HEK293 (cell line): ENCODE data around the gene GALNT8.

Experiments
- CTCF ChIA-PET: fragments of 350-600 bp; formaldehyde crosslinking; extraction: SDS; loops from one replicate; lab custom pipeline; 2021; ENCODE audit warnings: antibody characterized with exemption; lab: Yijun Ruan, JAX
- POLR2A ChIA-PET: fragments of 300-600 bp; formaldehyde crosslinking; extraction: SDS; loops from one replicate; lab custom pipeline; 2020; ENCODE audit warnings: antibody characterized with exemption, inconsistent platforms; lab: Yijun Ruan, JAX
- H3K27ac ChIP-seq: fragments of 200-500 bp; sonication (Bioruptor generic); 2 replicates; pipeline ENCODE4 v1.5.1; 2014; ENCODE audit warnings: low read depth, low read length, control low read depth, inconsistent platforms; ENCODE audit errors: extremely low read depth
- H3K36me3 ChIP-seq, 2 experiments: fragments of 200-500 bp in 1 of 2; sonication (Bioruptor generic) in 1 of 2; 1 replicate in 1 of 2; 2 replicates in 1 of 2; pipeline ENCODE4 v1.5.1; 2014 to 2017; ENCODE audit warnings: inconsistent platforms in 2 of 2, low read length in 2 of 2; ENCODE audit not compliant: control insufficient read depth in 2 of 2, insufficient read depth in 1 of 2
- H3K4me1 ChIP-seq: fragments of 200-500 bp; sonication (Bioruptor generic); 2 replicates; pipeline ENCODE4 v1.5.1; 2014; ENCODE audit warnings: mild to moderate bottlenecking, low read length, inconsistent platforms; ENCODE audit not compliant: control insufficient read depth, insufficient read depth
- H3K4me3 ChIP-seq: 2 replicates; pipeline ENCODE4 v1.5.1; 2011; ENCODE audit warnings: low read depth, mild to moderate bottlenecking, control low read depth, low read length, moderate library complexity
- H3K9me3 ChIP-seq: fragments of 200-500 bp; sonication (Bioruptor generic); 2 replicates; pipeline ENCODE4 v1.5.1; 2014; ENCODE audit warnings: low read depth, low read length, inconsistent platforms; ENCODE audit not compliant: control insufficient read depth, insufficient read depth
- EGR2 ChIP-seq: fragments of 450-650 bp; formaldehyde crosslinking; IDR thresholded peaks from 2 replicates; pipeline ENCODE4 v1.5.1; 2016; ENCODE audit warnings: low read depth, missing biosample characterization, missing genetic modification characterization
- OVOL3 ChIP-seq: fragments of 450-650 bp; formaldehyde crosslinking; IDR thresholded peaks from 2 replicates; pipeline ENCODE4 v1.5.1; 2016; ENCODE audit warnings: missing biosample characterization, missing genetic modification characterization
- ZBTB7A ChIP-seq: fragments of 450-650 bp; formaldehyde crosslinking; IDR thresholded peaks from 2 replicates; pipeline ENCODE4 v1.5.1; 2016; ENCODE audit warnings: low read depth, missing biosample characterization, missing genetic modification characterization
- ZFHX2 ChIP-seq: fragments of 450-650 bp; formaldehyde crosslinking; conservative IDR thresholded peaks from 2 replicates; pipeline ENCODE4 v1.5.1; 2016; ENCODE audit warnings: missing biosample characterization, missing genetic modification characterization
- ZNF266 ChIP-seq: fragments of 450-650 bp; formaldehyde crosslinking; IDR thresholded peaks from 2 replicates; pipeline ENCODE4 v1.5.1; 2016; ENCODE audit warnings: missing biosample characterization, missing genetic modification characterization, low read depth
- ZNF341 ChIP-seq: fragments of 450-650 bp; formaldehyde crosslinking; IDR thresholded peaks from 2 replicates; pipeline ENCODE4; 2016; ENCODE audit warnings: low read depth, missing biosample characterization, missing genetic modification characterization
- ZNF416 ChIP-seq: fragments of 450-650 bp; formaldehyde crosslinking; IDR thresholded peaks from 2 replicates; pipeline ENCODE4 v1.5.1; 2016; ENCODE audit warnings: missing biosample characterization, missing genetic modification characterization
- ZNF433 ChIP-seq: fragments of 450-650 bp; formaldehyde crosslinking; IDR thresholded peaks from 2 replicates; pipeline ENCODE4 v1.5.1; 2016; ENCODE audit warnings: missing biosample characterization, missing genetic modification characterization, low read depth
- ZNF501 ChIP-seq: fragments of 450-650 bp; formaldehyde crosslinking; IDR thresholded peaks from 2 replicates; pipeline ENCODE4 v1.5.1; 2016; ENCODE audit warnings: missing biosample characterization, missing genetic modification characterization
- ZNF549 ChIP-seq: fragments of 450-650 bp; IDR thresholded peaks from 2 replicates; pipeline ENCODE4 v1.5.1; 2018; ENCODE audit warnings: missing biosample characterization, missing genetic modification characterization, mild to moderate bottlenecking, inconsistent platforms, moderate library complexity
- ZNF785 ChIP-seq: fragments of 450-650 bp; formaldehyde crosslinking; IDR thresholded peaks from 2 replicates; pipeline ENCODE4 v1.5.1; 2016; ENCODE audit warnings: missing biosample characterization, missing genetic modification characterization
- ZNF792 ChIP-seq: fragments of 450-650 bp; formaldehyde crosslinking; IDR thresholded peaks from 2 replicates; pipeline ENCODE4 v1.5.1; 2016; ENCODE audit warnings: missing biosample characterization, missing genetic modification characterization
- ZSCAN23 ChIP-seq: fragments of 450-650 bp; formaldehyde crosslinking; IDR thresholded peaks from 2 replicates; pipeline ENCODE4 v1.5.1; 2016; ENCODE audit warnings: missing biosample characterization, missing genetic modification characterization
- TF ChIP-seq, protein P1 (sequence below): fragments of 450-650 bp; formaldehyde crosslinking; IDR thresholded peaks from 2 replicates; pipeline ENCODE4 v1.5.1; 2016; ENCODE audit warnings: missing biosample characterization, missing genetic modification characterization
- TF ChIP-seq, protein P2 (sequence below): fragments of 450-650 bp; formaldehyde crosslinking; IDR thresholded peaks from 2 replicates; pipeline ENCODE4 v1.5.1; 2016; ENCODE audit warnings: missing biosample characterization, missing genetic modification characterization
- TF ChIP-seq, protein P3 (sequence below): fragments of 450-650 bp; formaldehyde crosslinking; IDR thresholded peaks from 2 replicates; pipeline ENCODE4 v1.5.1; 2017; ENCODE audit warnings: missing biosample characterization, missing genetic modification characterization
- TF ChIP-seq, protein P4 (sequence below): fragments of 450-650 bp; formaldehyde crosslinking; IDR thresholded peaks from 2 replicates; pipeline ENCODE4 v1.5.1; 2017; ENCODE audit warnings: missing biosample characterization, missing genetic modification characterization
- TF ChIP-seq, protein P5 (sequence below): fragments of 450-650 bp; formaldehyde crosslinking; conservative IDR thresholded peaks from 2 replicates; pipeline ENCODE4 v1.5.1; 2016; ENCODE audit warnings: low read depth, missing biosample characterization, missing genetic modification characterization

Gene GALNT8

DNA sequence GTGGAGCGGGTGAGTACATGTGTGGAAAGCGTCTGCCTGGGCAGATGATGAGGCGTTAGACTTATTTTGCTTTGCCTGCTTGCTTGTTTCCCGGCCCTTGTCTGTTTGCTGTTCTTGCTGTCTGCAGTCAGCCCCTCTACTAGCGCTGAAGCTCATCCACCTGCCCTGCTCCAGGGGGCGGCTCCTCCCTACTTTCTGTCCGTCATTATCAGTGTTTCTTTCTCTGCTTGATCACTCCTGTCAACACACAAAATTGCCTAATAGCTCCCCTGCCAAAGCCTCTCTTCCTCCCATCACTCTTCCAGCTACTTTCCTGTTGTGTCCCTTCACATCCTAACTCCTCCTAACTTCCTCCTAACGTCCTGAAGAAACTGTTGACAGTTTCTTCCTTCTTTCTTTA, 34.9 kb upstream of the GALNT8 start:
- Histone ChIP-seq H3K9me3 (no peaks in the 10 kb centered on the region), H3K4me1 (no peaks in the 10 kb centered on the region), H3K4me3 (no peak overlapping the region), H3K36me3 (peaks cover 15 to 72% of the 10 kb centered on the region in 2 experiments), H3K27ac (no peak overlapping the region)
- ChIA-PET POLR2A (no interaction called here), CTCF (no interaction called here)
- TF ChIP-seq ZNF416 (tag by site-specific recombination) = no peak
- TF ChIP-seq, protein P1, sequence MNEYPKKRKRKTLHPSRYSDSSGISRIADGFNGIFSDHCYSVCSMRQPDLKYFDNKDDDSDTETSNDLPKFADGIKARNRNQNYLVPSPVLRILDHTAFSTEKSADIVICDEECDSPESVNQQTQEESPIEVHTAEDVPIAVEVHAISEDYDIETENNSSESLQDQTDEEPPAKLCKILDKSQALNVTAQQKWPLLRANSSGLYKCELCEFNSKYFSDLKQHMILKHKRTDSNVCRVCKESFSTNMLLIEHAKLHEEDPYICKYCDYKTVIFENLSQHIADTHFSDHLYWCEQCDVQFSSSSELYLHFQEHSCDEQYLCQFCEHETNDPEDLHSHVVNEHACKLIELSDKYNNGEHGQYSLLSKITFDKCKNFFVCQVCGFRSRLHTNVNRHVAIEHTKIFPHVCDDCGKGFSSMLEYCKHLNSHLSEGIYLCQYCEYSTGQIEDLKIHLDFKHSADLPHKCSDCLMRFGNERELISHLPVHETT = no peak
- TF ChIP-seq, all 188 proteins: peak for 0

DNA sequence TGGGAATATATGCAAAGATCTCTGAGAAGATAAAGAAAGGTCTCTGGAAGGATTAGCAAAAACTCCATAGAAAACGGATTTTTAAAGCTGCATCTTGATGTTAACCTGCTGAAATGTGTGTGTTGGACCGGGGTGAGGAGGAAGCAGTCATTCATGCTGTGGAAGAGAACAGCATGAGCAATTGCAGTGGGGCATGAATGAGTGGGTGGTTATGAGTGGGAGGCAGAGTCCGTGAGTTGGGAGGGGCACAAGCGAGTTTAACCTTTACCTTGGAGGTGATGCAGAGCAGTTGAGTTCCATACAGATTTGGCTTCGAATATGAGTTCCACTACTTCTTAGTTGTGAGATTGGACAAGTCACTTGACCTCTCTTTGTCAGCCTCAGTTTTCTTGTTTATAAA, 29.4 kb upstream of the GALNT8 start:
- no peaks in the 10 kb centered on the region for H3K9me3 ChIP-seq
- ChIA-PET POLR2A (no interaction called here), CTCF (no interaction called here)
- H3K4me3 ChIP-seq = no peak overlapping the region
- H3K4me1 ChIP-seq = no peaks in the 10 kb centered on the region
- H3K36me3 ChIP-seq = peaks cover 0 to 39% of the 10 kb centered on the region in 2 experiments; a peak in 1 of 3 replicates
- TF ChIP-seq EGR2 (tag by site-specific recombination) = peak; percentile 63
- peak; percentile 64 for TF ChIP-seq ZFHX2 (tag by site-specific recombination)
- no peak for TF ChIP-seq ZNF433 (tag by site-specific recombination)
- H3K27ac ChIP-seq = no peak overlapping the region

DNA sequence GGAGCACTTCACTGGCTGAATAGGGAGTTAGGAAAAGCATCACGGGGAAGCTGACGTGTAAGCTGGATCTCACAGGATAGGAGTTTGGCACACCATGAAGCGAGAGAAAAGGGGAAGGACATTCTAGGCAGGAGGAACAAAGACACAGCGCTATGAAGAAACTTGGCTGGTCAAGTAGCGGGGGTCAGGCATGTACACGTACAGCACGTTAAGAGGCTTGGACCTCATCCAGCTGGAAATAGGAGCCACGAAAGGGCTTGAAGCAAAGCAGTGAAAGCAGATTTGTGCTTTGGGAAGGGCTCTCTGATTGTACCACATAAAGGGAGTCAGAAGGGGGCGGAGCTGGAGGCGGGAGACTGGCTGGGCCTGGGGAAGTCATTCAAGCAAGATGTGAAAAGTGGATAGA, 19.6 kb upstream of the GALNT8 start:
- ChIA-PET POLR2A (no interaction called here), CTCF (interaction anchor here (0.6 to 0.7 kb wide), 2 partner anchors 18 to 280 kb away, joined by 3 read pairs; no protein-coding TSS in a partner anchor)
- H3K4me3 ChIP-seq = no peak overlapping the region
- H3K9me3 ChIP-seq = no peaks in the 10 kb centered on the region
- no peaks in the 10 kb centered on the region for H3K4me1 ChIP-seq
- no peaks in the 10 kb centered on the region for H3K36me3 ChIP-seq
- H3K27ac ChIP-seq = no peak overlapping the region
- TF ChIP-seq, protein P2, sequence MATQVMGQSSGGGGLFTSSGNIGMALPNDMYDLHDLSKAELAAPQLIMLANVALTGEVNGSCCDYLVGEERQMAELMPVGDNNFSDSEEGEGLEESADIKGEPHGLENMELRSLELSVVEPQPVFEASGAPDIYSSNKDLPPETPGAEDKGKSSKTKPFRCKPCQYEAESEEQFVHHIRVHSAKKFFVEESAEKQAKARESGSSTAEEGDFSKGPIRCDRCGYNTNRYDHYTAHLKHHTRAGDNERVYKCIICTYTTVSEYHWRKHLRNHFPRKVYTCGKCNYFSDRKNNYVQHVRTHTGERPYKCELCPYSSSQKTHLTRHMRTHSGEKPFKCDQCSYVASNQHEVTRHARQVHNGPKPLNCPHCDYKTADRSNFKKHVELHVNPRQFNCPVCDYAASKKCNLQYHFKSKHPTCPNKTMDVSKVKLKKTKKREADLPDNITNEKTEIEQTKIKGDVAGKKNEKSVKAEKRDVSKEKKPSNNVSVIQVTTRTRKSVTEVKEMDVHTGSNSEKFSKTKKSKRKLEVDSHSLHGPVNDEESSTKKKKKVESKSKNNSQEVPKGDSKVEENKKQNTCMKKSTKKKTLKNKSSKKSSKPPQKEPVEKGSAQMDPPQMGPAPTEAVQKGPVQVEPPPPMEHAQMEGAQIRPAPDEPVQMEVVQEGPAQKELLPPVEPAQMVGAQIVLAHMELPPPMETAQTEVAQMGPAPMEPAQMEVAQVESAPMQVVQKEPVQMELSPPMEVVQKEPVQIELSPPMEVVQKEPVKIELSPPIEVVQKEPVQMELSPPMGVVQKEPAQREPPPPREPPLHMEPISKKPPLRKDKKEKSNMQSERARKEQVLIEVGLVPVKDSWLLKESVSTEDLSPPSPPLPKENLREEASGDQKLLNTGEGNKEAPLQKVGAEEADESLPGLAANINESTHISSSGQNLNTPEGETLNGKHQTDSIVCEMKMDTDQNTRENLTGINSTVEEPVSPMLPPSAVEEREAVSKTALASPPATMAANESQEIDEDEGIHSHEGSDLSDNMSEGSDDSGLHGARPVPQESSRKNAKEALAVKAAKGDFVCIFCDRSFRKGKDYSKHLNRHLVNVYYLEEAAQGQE = no peak
- TF ChIP-seq ZNF501 (tag by site-specific recombination) (no peak), ZNF549 (no peak), ZNF785 (tag by site-specific recombination) (no peak), ZNF792 (tag by site-specific recombination) (no peak), OVOL3 (tag by site-specific recombination) (no peak), ZSCAN23 (tag by site-specific recombination) (no peak), ZNF266 (no peak), ZBTB7A (tag by site-specific recombination) (no peak), ZNF341 (tag by site-specific recombination) (no peak)
- TF ChIP-seq, protein P3, sequence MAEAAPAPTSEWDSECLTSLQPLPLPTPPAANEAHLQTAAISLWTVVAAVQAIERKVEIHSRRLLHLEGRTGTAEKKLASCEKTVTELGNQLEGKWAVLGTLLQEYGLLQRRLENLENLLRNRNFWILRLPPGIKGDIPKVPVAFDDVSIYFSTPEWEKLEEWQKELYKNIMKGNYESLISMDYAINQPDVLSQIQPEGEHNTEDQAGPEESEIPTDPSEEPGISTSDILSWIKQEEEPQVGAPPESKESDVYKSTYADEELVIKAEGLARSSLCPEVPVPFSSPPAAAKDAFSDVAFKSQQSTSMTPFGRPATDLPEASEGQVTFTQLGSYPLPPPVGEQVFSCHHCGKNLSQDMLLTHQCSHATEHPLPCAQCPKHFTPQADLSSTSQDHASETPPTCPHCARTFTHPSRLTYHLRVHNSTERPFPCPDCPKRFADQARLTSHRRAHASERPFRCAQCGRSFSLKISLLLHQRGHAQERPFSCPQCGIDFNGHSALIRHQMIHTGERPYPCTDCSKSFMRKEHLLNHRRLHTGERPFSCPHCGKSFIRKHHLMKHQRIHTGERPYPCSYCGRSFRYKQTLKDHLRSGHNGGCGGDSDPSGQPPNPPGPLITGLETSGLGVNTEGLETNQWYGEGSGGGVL (tag by site-specific recombination) = no peak
- TF ChIP-seq, protein P4, sequence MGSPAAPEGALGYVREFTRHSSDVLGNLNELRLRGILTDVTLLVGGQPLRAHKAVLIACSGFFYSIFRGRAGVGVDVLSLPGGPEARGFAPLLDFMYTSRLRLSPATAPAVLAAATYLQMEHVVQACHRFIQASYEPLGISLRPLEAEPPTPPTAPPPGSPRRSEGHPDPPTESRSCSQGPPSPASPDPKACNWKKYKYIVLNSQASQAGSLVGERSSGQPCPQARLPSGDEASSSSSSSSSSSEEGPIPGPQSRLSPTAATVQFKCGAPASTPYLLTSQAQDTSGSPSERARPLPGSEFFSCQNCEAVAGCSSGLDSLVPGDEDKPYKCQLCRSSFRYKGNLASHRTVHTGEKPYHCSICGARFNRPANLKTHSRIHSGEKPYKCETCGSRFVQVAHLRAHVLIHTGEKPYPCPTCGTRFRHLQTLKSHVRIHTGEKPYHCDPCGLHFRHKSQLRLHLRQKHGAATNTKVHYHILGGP = no peak
- TF ChIP-seq, protein P5, sequence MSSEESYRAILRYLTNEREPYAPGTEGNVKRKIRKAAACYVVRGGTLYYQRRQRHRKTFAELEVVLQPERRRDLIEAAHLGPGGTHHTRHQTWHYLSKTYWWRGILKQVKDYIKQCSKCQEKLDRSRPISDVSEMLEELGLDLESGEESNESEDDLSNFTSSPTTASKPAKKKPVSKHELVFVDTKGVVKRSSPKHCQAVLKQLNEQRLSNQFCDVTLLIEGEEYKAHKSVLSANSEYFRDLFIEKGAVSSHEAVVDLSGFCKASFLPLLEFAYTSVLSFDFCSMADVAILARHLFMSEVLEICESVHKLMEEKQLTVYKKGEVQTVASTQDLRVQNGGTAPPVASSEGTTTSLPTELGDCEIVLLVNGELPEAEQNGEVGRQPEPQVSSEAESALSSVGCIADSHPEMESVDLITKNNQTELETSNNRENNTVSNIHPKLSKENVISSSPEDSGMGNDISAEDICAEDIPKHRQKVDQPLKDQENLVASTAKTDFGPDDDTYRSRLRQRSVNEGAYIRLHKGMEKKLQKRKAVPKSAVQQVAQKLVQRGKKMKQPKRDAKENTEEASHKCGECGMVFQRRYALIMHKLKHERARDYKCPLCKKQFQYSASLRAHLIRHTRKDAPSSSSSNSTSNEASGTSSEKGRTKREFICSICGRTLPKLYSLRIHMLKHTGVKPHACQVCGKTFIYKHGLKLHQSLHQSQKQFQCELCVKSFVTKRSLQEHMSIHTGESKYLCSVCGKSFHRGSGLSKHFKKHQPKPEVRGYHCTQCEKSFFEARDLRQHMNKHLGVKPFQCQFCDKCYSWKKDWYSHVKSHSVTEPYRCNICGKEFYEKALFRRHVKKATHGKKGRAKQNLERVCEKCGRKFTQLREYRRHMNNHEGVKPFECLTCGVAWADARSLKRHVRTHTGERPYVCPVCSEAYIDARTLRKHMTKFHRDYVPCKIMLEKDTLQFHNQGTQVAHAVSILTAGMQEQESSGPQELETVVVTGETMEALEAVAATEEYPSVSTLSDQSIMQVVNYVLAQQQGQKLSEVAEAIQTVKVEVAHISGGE (tag by site-specific recombination) = no peak
